ENCODE data around the gene HEY2.

HEY2 gene

DNA sequence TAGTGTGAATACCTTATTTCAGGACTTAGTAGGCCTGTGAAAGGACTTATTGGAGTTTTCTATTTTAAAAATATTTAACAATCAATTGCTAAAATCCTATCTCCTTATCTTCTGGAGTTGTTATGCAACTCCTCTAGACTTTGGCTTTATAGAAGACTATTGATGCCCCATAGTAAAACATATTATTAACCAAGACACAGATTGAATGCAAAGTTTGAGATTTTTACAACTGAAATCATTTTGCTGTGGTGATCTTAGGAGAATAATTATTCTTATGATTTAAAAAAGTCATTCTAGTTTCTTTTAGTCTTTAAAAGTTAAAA lies 4.5 kb downstream of the HEY2 start:
- Histone ChIP-seq H3K4me1 (ENCODE audit: low read length) (peaks cover 6% of the 10 kb centered on the region; the same call in 1 of the 2 replicates), H3K9me2 (replicated peaks; ENCODE audit: insufficient read depth, low read length) (no peaks in the 10 kb centered on the region), H2AFZ (ENCODE audit: low read length) (no peak overlapping the region), H3F3A (ENCODE audit: insufficient read depth, low read length) (peaks cover 16% of the 10 kb centered on the region), H4K20me1 (ENCODE audit: insufficient read depth, low read length) (no peaks in the 10 kb centered on the region), H3K36me3 (replicated peaks; ENCODE audit: insufficient read depth, low read length) (no peaks in the 10 kb centered on the region), H3K4me2 (ENCODE audit: low read depth, low read length) (no peak overlapping the region), H3K9me3 (replicated peaks; ENCODE audit: insufficient read depth, low read length) (no peaks in the 10 kb centered on the region), H3K27me3 (replicated peaks; ENCODE audit: insufficient read depth, low read length) (no peaks in the 10 kb centered on the region), H3K79me2 (ENCODE audit: low read length) (no peaks in the 10 kb centered on the region), H3K4me3 (ENCODE audit: low read length) (no peak overlapping the region), H3K9ac (ENCODE audit: low read length) (no peak overlapping the region), H3K27ac (ENCODE audit: low read length) (no peak overlapping the region)
- TF ChIP-seq, protein P1, sequence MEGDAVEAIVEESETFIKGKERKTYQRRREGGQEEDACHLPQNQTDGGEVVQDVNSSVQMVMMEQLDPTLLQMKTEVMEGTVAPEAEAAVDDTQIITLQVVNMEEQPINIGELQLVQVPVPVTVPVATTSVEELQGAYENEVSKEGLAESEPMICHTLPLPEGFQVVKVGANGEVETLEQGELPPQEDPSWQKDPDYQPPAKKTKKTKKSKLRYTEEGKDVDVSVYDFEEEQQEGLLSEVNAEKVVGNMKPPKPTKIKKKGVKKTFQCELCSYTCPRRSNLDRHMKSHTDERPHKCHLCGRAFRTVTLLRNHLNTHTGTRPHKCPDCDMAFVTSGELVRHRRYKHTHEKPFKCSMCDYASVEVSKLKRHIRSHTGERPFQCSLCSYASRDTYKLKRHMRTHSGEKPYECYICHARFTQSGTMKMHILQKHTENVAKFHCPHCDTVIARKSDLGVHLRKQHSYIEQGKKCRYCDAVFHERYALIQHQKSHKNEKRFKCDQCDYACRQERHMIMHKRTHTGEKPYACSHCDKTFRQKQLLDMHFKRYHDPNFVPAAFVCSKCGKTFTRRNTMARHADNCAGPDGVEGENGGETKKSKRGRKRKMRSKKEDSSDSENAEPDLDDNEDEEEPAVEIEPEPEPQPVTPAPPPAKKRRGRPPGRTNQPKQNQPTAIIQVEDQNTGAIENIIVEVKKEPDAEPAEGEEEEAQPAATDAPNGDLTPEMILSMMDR (IDR thresholded peaks at IDR 0.05; ENCODE audit: low read length), result no peak
- TF ChIP-seq EZH2 (optimal IDR thresholded peaks at IDR 0.05; ENCODE audit: low read depth, low read length) (no peak), EZH2phosphoT487 (IDR thresholded peaks at IDR 0.05; ENCODE audit: low read length) (no peak)
- no peak for DNase-seq

DNA sequence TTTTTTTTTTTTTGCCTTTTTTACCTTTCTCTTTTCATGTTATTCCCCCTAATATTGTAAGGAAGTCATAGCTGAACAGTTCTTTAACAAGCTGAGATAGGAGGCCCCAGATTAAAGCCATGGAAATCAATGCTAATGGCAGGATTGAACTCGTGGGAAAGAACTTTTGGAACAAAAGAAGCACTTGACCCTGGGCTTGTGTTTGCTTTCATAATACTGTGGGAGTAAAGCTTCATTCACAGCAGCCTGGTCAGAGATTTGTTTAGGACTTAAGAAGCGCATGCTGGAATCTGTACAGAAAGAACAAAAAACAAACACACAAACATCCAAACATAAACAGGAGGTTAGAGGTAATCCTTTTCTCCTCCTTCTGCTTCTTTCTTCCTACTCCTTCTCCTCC lies 5.1 kb downstream of the HEY2 start:
- Histone ChIP-seq H3K9me3 (replicated peaks; ENCODE audit: insufficient read depth, low read length) (no peaks in the 10 kb centered on the region), H3K4me1 (ENCODE audit: low read length) (peaks cover 6% of the 10 kb centered on the region; the same call in 1 of the 2 replicates), H3K4me2 (ENCODE audit: low read depth, low read length) (no peak overlapping the region), H3K27ac (ENCODE audit: low read length) (no peak overlapping the region), H3K9ac (ENCODE audit: low read length) (no peak overlapping the region), H3K79me2 (ENCODE audit: low read length) (no peaks in the 10 kb centered on the region), H4K20me1 (ENCODE audit: insufficient read depth, low read length) (no peaks in the 10 kb centered on the region), H3F3A (ENCODE audit: insufficient read depth, low read length) (peaks cover 13% of the 10 kb centered on the region), H3K9me2 (replicated peaks; ENCODE audit: insufficient read depth, low read length) (no peaks in the 10 kb centered on the region), H3K27me3 (replicated peaks; ENCODE audit: insufficient read depth, low read length) (no peaks in the 10 kb centered on the region), H3K4me3 (ENCODE audit: low read length) (no peak overlapping the region), H3K36me3 (replicated peaks; ENCODE audit: insufficient read depth, low read length) (no peaks in the 10 kb centered on the region), H2AFZ (ENCODE audit: low read length) (no peak overlapping the region)
- no peak for DNase-seq
- TF ChIP-seq EZH2phosphoT487 (IDR thresholded peaks at IDR 0.05; ENCODE audit: low read length), result no peak
- no peak for TF ChIP-seq EZH2 (optimal IDR thresholded peaks at IDR 0.05; ENCODE audit: low read depth, low read length)
- TF ChIP-seq, protein P1 (IDR thresholded peaks at IDR 0.05; ENCODE audit: low read length), result no peak

DNA sequence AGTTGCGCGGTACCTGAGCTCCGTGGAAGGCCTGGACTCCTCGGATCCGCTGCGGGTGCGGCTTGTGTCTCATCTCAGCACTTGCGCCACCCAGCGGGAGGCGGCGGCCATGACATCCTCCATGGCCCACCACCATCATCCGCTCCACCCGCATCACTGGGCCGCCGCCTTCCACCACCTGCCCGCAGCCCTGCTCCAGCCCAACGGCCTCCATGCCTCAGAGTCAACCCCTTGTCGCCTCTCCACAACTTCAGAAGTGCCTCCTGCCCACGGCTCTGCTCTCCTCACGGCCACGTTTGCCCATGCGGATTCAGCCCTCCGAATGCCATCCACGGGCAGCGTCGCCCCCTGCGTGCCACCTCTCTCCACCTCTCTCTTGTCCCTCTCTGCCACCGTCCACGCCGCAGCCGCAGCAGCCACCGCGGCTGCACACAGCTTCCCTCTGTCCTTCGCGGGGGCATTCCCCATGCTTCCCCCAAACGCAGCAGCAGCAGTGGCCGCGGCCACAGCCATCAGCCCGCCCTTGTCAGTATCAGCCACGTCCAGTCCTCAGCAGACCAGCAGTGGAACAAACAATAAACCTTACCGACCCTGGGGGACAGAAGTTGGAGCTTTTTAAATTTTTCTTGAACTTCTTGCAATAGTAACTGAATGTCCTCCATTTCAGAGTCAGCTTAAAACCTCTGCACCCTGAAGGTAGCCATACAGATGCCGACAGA lies 9.9 kb downstream of the HEY2 start:
- H3K4me2 ChIP-seq (ENCODE audit: low read depth, low read length), result no peak overlapping the region
- no peaks in the 10 kb centered on the region for H4K20me1 ChIP-seq (ENCODE audit: insufficient read depth, low read length)

More for the DNA sequence above, 9.9 kb downstream of the HEY2 start:
- no peak overlapping the region for H3K27ac ChIP-seq (ENCODE audit: low read length)
- DNase-seq, result no peak
- TF ChIP-seq, protein P1 (IDR thresholded peaks at IDR 0.05; ENCODE audit: low read length), result no peak
- TF ChIP-seq EZH2phosphoT487 (IDR thresholded peaks at IDR 0.05; ENCODE audit: low read length), result no peak
- no peak for TF ChIP-seq EZH2 (optimal IDR thresholded peaks at IDR 0.05; ENCODE audit: low read depth, low read length)
- no peaks in the 10 kb centered on the region for H3K36me3 ChIP-seq (replicated peaks; ENCODE audit: insufficient read depth, low read length)
- H2AFZ ChIP-seq (ENCODE audit: low read length), result no peak overlapping the region
- no peaks in the 10 kb centered on the region for H3K27me3 ChIP-seq (replicated peaks; ENCODE audit: insufficient read depth, low read length)
- no peak overlapping the region for H3K4me3 ChIP-seq (ENCODE audit: low read length)
- no peaks in the 10 kb centered on the region for H3K9me2 ChIP-seq (replicated peaks; ENCODE audit: insufficient read depth, low read length)
- H3K79me2 ChIP-seq (ENCODE audit: low read length), result no peaks in the 10 kb centered on the region
- H3K9ac ChIP-seq (ENCODE audit: low read length), result no peak overlapping the region
- no peaks in the 10 kb centered on the region for H3K4me1 ChIP-seq (ENCODE audit: low read length)
- H3F3A ChIP-seq (ENCODE audit: insufficient read depth, low read length), result no peaks in the 10 kb centered on the region
- H3K9me3 ChIP-seq (replicated peaks; ENCODE audit: insufficient read depth, low read length), result no peaks in the 10 kb centered on the region
